Measurements from ENCODE around the gene PRDX2.

PRDX2 gene

GRCh38 chr19:12779162-12779993 is 22.2 kb downstream of the PRDX2 start:
- H3K36me3 ChIP-seq (replicated peaks): no peaks in the 10 kb centered on the region
- H3K27ac ChIP-seq: peak overlapping the region; percentile 93
- in situ Hi-C loops (cut with HindIII; ENCODE audit: low pct_ligation_motif_present, low sequenced_read_pairs): no loop called here
- peak; percentile 79 for DNase-seq
- TF ChIP-seq, protein P1, sequence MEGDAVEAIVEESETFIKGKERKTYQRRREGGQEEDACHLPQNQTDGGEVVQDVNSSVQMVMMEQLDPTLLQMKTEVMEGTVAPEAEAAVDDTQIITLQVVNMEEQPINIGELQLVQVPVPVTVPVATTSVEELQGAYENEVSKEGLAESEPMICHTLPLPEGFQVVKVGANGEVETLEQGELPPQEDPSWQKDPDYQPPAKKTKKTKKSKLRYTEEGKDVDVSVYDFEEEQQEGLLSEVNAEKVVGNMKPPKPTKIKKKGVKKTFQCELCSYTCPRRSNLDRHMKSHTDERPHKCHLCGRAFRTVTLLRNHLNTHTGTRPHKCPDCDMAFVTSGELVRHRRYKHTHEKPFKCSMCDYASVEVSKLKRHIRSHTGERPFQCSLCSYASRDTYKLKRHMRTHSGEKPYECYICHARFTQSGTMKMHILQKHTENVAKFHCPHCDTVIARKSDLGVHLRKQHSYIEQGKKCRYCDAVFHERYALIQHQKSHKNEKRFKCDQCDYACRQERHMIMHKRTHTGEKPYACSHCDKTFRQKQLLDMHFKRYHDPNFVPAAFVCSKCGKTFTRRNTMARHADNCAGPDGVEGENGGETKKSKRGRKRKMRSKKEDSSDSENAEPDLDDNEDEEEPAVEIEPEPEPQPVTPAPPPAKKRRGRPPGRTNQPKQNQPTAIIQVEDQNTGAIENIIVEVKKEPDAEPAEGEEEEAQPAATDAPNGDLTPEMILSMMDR (IDR thresholded peaks at IDR 0.05; ENCODE audit: low read depth, low read length, missing control alignments): peak; percentile 37
- H3K4me3 ChIP-seq (ENCODE audit: low read depth, low read length): peak overlapping the region; percentile 66
- H3K27me3 ChIP-seq (replicated peaks): no peaks in the 10 kb centered on the region

DNA sequence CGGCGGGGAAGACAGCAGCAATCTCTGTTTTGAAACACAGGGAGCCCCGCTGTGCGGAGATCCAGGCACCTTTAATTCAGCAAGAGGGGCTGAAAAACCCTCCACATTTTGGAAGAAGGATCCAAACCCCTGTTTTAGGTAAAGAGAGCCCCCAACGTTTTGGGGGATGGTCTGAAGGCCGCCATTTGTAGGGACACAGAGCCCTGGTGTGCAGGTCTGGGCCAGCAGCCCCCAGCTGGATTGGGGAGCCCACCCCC is 22.8 kb downstream of the PRDX2 start:
- Histone ChIP-seq H3K27me3 (replicated peaks) (no peaks in the 10 kb centered on the region), H3K4me3 (ENCODE audit: low read depth, low read length) (peak overlapping the region; percentile 66), H3K36me3 (replicated peaks) (no peaks in the 10 kb centered on the region), H3K27ac (peak overlapping the region; percentile 93)
- TF ChIP-seq, protein P1 (IDR thresholded peaks at IDR 0.05; ENCODE audit: low read depth, low read length, missing control alignments): no peak
- no peak for DNase-seq
- in situ Hi-C loops (cut with HindIII; ENCODE audit: low pct_ligation_motif_present, low sequenced_read_pairs): no loop called here

DNA sequence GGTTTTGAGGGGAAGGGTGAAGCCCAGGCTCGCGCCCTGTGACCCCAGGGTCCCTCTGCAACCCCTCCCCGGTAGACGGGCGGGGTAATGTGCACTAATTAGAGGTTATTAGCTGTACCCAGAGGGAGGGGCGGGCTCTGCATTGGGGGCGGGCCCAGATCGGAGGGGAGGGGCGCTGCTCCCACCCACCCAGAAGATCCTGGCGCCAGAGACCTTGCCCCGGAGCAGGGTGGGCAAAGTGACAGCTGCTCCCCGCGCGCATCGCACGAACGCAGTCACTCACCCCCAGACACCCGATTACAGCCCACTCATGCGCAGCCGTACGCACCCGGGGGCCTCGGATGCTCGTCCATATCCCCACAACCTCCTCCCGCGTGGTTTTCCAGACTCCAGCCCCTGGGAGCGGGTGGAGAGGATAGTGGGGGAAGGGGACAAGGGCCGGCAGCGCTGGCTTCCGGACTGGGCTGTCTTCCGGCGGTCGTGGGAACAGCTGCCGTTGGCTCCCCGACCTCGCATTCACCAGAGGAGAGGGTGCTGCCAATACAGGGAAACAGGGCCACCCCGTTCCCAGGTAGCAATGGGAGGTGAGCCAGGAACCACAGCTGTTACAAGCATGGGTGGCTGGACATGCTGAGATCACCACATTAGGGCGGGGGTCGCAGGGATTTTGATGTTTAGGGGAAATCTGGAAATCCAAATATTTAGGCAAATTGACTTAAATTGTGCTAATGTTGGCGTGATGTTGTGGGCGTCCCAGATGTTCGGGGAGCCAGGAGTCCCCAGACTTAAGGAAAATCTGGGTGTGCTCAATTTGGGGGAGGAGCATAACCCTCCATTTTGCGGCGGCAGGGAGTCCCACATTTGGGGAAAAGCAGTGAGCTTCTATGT is 23.3 kb downstream of the PRDX2 start:
- Histone ChIP-seq H3K4me3 (ENCODE audit: low read depth, low read length) (peak overlapping the region; percentile 66), H3K27ac (peak overlapping the region; percentile 93), H3K27me3 (replicated peaks) (no peaks in the 10 kb centered on the region), H3K36me3 (replicated peaks) (no peaks in the 10 kb centered on the region)
- in situ Hi-C loops (cut with HindIII; ENCODE audit: low pct_ligation_motif_present, low sequenced_read_pairs): no loop called here
- TF ChIP-seq, protein P1 (IDR thresholded peaks at IDR 0.05; ENCODE audit: low read depth, low read length, missing control alignments): no peak
- DNase-seq: peak; percentile 75

DNA sequence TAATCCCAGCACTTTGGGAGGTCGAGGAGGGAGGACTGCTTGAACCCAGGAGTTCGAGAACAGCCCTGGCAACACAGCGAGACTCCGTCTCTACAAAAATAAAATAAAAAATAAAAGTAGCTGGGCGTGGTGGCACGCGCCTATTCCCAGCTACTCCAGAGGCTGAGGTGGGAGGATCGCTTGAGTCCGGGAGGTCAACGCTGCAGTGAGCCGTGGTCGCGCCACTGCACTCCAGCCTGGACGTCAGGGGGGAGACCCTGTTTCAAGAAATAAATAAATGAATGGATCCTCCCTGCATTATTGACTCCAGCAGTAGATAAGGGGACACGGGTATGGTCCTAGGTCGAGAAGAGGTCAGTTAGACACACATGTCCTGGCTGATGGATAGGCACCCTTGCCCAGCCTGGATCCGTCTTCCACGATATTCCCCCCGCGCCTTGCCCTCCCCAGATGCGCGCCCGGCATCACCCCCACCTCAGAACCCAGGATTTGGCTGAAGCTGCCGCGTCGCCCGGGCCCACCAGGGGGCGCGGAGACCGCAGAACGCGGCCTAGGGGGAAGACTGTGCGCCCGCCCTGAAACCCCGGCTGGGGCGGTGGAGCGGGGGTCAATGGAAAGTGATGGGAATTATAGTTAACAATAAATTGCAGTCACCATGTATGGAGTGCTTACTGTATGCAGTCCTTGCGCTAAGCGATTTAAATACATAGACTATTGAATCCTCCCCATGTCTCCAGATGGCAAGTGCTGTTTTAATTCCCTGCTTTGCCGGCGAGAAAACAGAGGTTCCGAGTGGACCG is 24.2 kb downstream of the PRDX2 start:
- in situ Hi-C loops (cut with HindIII; ENCODE audit: low pct_ligation_motif_present, low sequenced_read_pairs): no loop called here
- peak; percentile 72 for DNase-seq
- no peaks in the 10 kb centered on the region for H3K36me3 ChIP-seq (replicated peaks)
- H3K27ac ChIP-seq: peak overlapping the region; percentile 93
- peak overlapping the region; percentile 66 for H3K4me3 ChIP-seq (ENCODE audit: low read depth, low read length)
- TF ChIP-seq, protein P1 (IDR thresholded peaks at IDR 0.05; ENCODE audit: low read depth, low read length, missing control alignments): peak; percentile 94
- H3K27me3 ChIP-seq (replicated peaks): no peaks in the 10 kb centered on the region

DNA sequence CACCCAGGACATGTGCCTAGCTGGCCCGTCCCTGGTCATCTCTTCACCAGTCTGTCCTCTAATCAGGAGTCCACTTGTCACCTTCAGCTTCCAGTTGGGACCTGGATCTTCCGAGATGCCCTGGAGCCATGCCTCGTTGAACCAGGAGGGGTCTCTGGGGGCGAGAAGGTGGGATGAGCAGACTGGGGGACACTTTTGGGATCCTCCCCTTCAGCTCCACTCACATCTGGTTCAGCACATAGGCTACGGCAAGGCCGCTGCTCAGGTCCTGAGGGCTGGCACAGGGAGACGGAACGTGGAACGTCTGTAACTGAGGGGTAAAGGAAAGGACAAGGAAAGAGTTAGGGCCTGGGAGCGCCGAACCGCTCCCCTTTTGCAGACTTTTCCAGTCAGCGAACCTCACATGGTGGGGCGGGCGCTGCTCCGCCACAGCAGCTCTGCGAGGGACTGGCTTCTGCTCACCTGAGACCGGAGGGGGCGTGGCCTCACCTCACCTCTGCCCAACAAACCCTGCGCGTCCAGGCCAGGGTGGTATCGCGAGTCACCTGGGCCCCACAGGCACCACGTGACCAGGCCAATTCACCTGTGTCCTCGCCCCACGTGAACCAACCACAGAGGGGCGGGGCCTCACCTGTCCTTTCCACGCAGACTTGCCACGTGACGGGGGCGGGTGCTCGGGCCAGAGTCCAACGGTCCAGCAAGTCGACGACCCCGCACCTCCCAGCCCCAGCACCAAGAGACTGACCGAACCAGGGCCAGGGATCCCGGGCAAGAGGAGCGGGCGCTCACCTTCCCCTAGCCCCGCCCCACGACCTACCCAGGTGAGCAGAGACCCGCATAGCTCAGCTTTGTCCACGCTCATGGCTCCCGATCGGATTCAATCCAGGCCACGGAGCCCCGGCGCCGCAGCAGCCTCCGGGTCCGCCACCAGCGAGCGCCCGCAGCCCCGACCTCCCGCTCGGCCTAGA is 26.7 kb downstream of the PRDX2 start, which contains the start of gene HOOK2:
TSS of gene HOOK2 (minus strand) at position 965 of the 968 bp plus-strand sequence. CDS start at position 862, 103 bp downstream.
- no peaks in the 10 kb centered on the region for H3K36me3 ChIP-seq (replicated peaks)
- no peak for DNase-seq
- TF ChIP-seq, protein P1 (IDR thresholded peaks at IDR 0.05; ENCODE audit: low read depth, low read length, missing control alignments): no peak
- no peak within 1 kb of the TSS for H3K27ac ChIP-seq
- in situ Hi-C loops (cut with HindIII; ENCODE audit: low pct_ligation_motif_present, low sequenced_read_pairs): no loop called here
- peak within 1 kb of the TSS; percentile 75 for H3K4me3 ChIP-seq (ENCODE audit: low read depth, low read length)
- no peaks in the 10 kb centered on the region for H3K27me3 ChIP-seq (replicated peaks)
